ENCODE results near the gene CAMSAP3. TPM values are rescaled to one million over a fixed set of nuclear protein-coding genes. Genes with fewer than 3 reads are reported as not detected.

CAMSAP3 gene
- total and polyA plus RNA-seq, 10 donors = 0.28 to 1.5 (median 0.79) TPM

GRCh38 chr19:7602935-7603497 lies 7.4 kb downstream of the CAMSAP3 start:
- 61 to 77% (median 75%) methylated on average over 11 of the region's 11 CpGs for WGBS, 5 donors
- H3K27me3 ChIP-seq (replicated peaks in 1 of 7) = peaks cover 0 to 59% (median 3%) of the 10 kb centered on the region in 7 donors
- intact Hi-C loops (cut with DNase I; ENCODE audit: low total_unique reads) = no loop called here
- DNase-seq = no peak
- no peak overlapping the region for H3K27ac ChIP-seq
- no peak overlapping the region for H3K4me3 ChIP-seq
- no peaks in the 10 kb centered on the region for H3K9me3 ChIP-seq
- no peaks in the 10 kb centered on the region for H3K4me1 ChIP-seq
- no peak for TF ChIP-seq CTCF (IDR thresholded peaks at IDR 0.05 in 8 of 11, conservative IDR thresholded peaks at IDR 0.05 in 3 of 11)
- no peak for TF ChIP-seq POLR2A (IDR thresholded peaks at IDR 0.05)
- TF ChIP-seq POLR2AphosphoS5 (IDR thresholded peaks at IDR 0.05) = no peak
- no peaks in the 10 kb centered on the region for H3K36me3 ChIP-seq

GRCh38 chr19:7603919-7604318 lies 8.3 kb downstream of the CAMSAP3 start:
- Histone ChIP-seq H3K36me3 (no peaks in the 10 kb centered on the region), H3K9me3 (no peaks in the 10 kb centered on the region), H3K4me3 (no peak overlapping the region), H3K27ac (no peak overlapping the region), H3K4me1 (no peaks in the 10 kb centered on the region), H3K27me3 (replicated peaks in 1 of 7) (peaks cover 0 to 50% (median 0%) of the 10 kb centered on the region in 7 donors)
- TF ChIP-seq POLR2A (IDR thresholded peaks at IDR 0.05) (no peak), POLR2AphosphoS5 (IDR thresholded peaks at IDR 0.05) (no peak), CTCF (IDR thresholded peaks at IDR 0.05 in 8 of 11, conservative IDR thresholded peaks at IDR 0.05 in 3 of 11) (no peak)
- DNase-seq = no peak
- WGBS, 5 donors = 81 to 91% (median 88%) methylated on average over 9 of the region's 9 CpGs
- intact Hi-C loops (cut with DNase I; ENCODE audit: low total_unique reads) = no loop called here

GRCh38 chr19:7605490-7606222 lies 10.0 kb downstream of the CAMSAP3 start:
- no peak for DNase-seq
- H3K27ac ChIP-seq = no peak overlapping the region
- H3K4me3 ChIP-seq = no peak overlapping the region
- peaks cover 0 to 48% (median 0%) of the 10 kb centered on the region in 7 donors for H3K27me3 ChIP-seq (replicated peaks in 1 of 7)
- TF ChIP-seq CTCF (IDR thresholded peaks at IDR 0.05 in 8 of 11, conservative IDR thresholded peaks at IDR 0.05 in 3 of 11) = no peak
- H3K4me1 ChIP-seq = no peaks in the 10 kb centered on the region
- 64 to 75% (median 65%) methylated on average over 14 of the region's 14 CpGs for WGBS, 5 donors
- intact Hi-C loops (cut with DNase I; ENCODE audit: low total_unique reads) = no loop called here
- no peaks in the 10 kb centered on the region for H3K36me3 ChIP-seq
- no peaks in the 10 kb centered on the region for H3K9me3 ChIP-seq

GRCh38 chr19:7606289-7606688 lies 10.6 kb downstream of the CAMSAP3 start:
- no peaks in the 10 kb centered on the region for H3K36me3 ChIP-seq
- H3K9me3 ChIP-seq = no peaks in the 10 kb centered on the region
- no peak for TF ChIP-seq CTCF (IDR thresholded peaks at IDR 0.05 in 8 of 11, conservative IDR thresholded peaks at IDR 0.05 in 3 of 11)
- no peak for TF ChIP-seq POLR2A (IDR thresholded peaks at IDR 0.05)
- TF ChIP-seq POLR2AphosphoS5 (IDR thresholded peaks at IDR 0.05) = no peak
- H3K27ac ChIP-seq = no peak overlapping the region
- 77 to 91% (median 86%) methylated on average over 14 to 17 of the region's 17 CpGs for WGBS, 5 donors
- no peak for DNase-seq
- H3K27me3 ChIP-seq (replicated peaks in 1 of 7) = peaks cover 0 to 44% (median 0%) of the 10 kb centered on the region in 7 donors
- no peaks in the 10 kb centered on the region for H3K4me1 ChIP-seq
- no peak overlapping the region for H3K4me3 ChIP-seq
- intact Hi-C loops (cut with DNase I; ENCODE audit: low total_unique reads) = no loop called here

Measured in spleen (tissue), 11 donors.